GM12878 (cell line): ENCODE data around the gene SEPTIN14.

Source experiments
- BHLHE40 ChIP-seq, 2 experiments: fragments of 450-650 bp in 1 of 2; IDR thresholded peaks; 2 replicates each; pipeline ENCODE4 v1.6.1; 2011 to 2017; ENCODE audit warnings: low read depth in 2 of 2, borderline replicate concordance in 1 of 2, improper control_type of control experiment in 1 of 2, low read length in 1 of 2, mild to moderate bottlenecking in 1 of 2
- JUNB ChIP-seq: IDR thresholded peaks from 2 replicates; pipeline ENCODE4 v1.6.1; 2016; ENCODE audit warnings: antibody characterized with exemption, mild to moderate bottlenecking
- POLR2AphosphoS5 ChIP-seq: IDR thresholded peaks from 2 replicates; pipeline ENCODE4 v1.6.1; 2011; ENCODE audit warnings: mild to moderate bottlenecking, low read length, inconsistent platforms
- RCOR1 ChIP-seq: conservative IDR thresholded peaks from 2 replicates; pipeline ENCODE4 v1.6.1; 2012; ENCODE audit warnings: low read depth, low read length, improper control_type of control experiment

- TF ChIP-seq JUNB (no peak), RCOR1 (no peak), POLR2AphosphoS5 (no peak), BHLHE40 (IDR thresholded peaks at IDR 0.05; ENCODE audit: borderline replicate concordance in 1 of 2, low read depth in 2 of 2, low read length in 1 of 2) (no peak)
These were observed 91.8 kb downstream of the SEPTIN14 start for GRCh38 chr7:55770778-55771177.
